ENCODE results near the gene FAAP24.

- no peak for TF ChIP-seq CTCF (IDR thresholded peaks at IDR 0.05 in 4 of 5, conservative IDR thresholded peaks at IDR 0.05 in 1 of 5)
- no peak for TF ChIP-seq POLR2A (IDR thresholded peaks at IDR 0.05)
These were observed 50.6 kb downstream of the FAAP24 start for GRCh38 chr19:33022472-33023116.

Measured in gastrocnemius medialis (tissue), 4 donors.